Ovary (tissue), 9 donors: ENCODE measurements around the gene CALHM3. TPM values are rescaled to one million over a fixed set of nuclear protein-coding genes. Genes with fewer than 3 reads are reported as not detected.

Source experiments
- DNase-seq, 5 donors: peaks; one replicate each; pipeline ENCODE4 v3.0.0-alpha.2; 2019 to 2020
- H3K27ac ChIP-seq, 2 donors: fragments of 200-600 bp; one replicate each; pipeline versions ENCODE4 v1.5.1 to v1.8.0; 2019 to 2022
- H3K27me3 ChIP-seq: fragments of 200-600 bp; one replicate; pipeline ENCODE4 v1.8.0; 2022
- H3K36me3 ChIP-seq: fragments of 200-600 bp; sonication (generic); one replicate; pipeline ENCODE4 v1.5.1; 2019
- H3K4me1 ChIP-seq: one replicate; pipeline ENCODE4 v1.8.1; 2013; ENCODE audit warnings: mild to moderate bottlenecking, moderate library complexity; ENCODE audit not compliant: insufficient read depth
- H3K4me3 ChIP-seq: fragments of 200-600 bp; sonication (generic); one replicate; pipeline ENCODE4 v1.5.1; 2017
- H3K9me3 ChIP-seq, 2 donors: fragments of 200-600 bp in 1 of 2; sonication (generic) in 1 of 2; one replicate each; pipeline versions ENCODE4 v1.5.1 to v1.8.1; 2013 to 2019; ENCODE audit warnings: mild to moderate bottlenecking in 1 of 2, moderate library complexity in 1 of 2
- CTCF ChIP-seq, 3 donors: fragments of 450-650 bp in 2 of 3; fragments of 200-600 bp in 1 of 3; IDR thresholded peaks; one replicate each; pipeline versions ENCODE4 v1.5.1 to v1.8.0; 2016 to 2022; ENCODE audit warnings: antibody characterized with exemption in 3 of 3, mild to moderate bottlenecking in 1 of 3
- EP300 ChIP-seq: sonication (generic); formaldehyde crosslinking; IDR thresholded peaks from one replicate; pipeline ENCODE4 v1.6.1; 2017; ENCODE audit warnings: antibody characterized with exemption
- POLR2A ChIP-seq: fragments of 450-650 bp; IDR thresholded peaks from one replicate; pipeline ENCODE4 v1.6.1; 2017; ENCODE audit warnings: antibody characterized with exemption, mild to moderate bottlenecking, moderate library complexity
- WGBS, 3 donors: extraction: QIAGEN DNeasy Blood & Tissue Kit in 1 of 3; methylation state at CpG; one replicate each; pipeline versions ENCODE4 v1.1.5 to v1.1.7; 2013 to 2017; 5-methylcytosine and 5-hydroxymethylcytosine counted together
- intact Hi-C, 4 donors: fragments of 100-400 bp; cut with DNase I; formaldehyde crosslinking; loops; one replicate each; pipeline versions ENCODE4 v1.11.0 to v1.15.1; 2022 to 2023
- polyA plus RNA-seq, 2 donors: library from polyadenylated mRNA; stranded (reverse); fragments of 200-250 nt in 1 of 2; fragments of 350-450 nt in 1 of 2; fragmentation: Illumina TruSeq in 1 of 2; extraction: RNeasy Lipid Tissue Mini Kit (QIAGEN cat#74804) in 1 of 2; gene quantifications; one replicate each; pipeline ENCODE4 v1.2.3, GENCODE V29; 2013 to 2014
- total RNA-seq, 7 donors: library from RNA; depleted of rRNA in 2 of 7; stranded (reverse); fragments of >200 nt in 2 of 7; fragmentation: NEBNext Ultra II Directional in 3 of 7; extraction: Animal tissue kit (Norgen Biotek cat#: 25700) in 3 of 7; gene quantifications; one replicate each; pipeline versions ENCODE4 v1.1.0 to v1.2.4, GENCODE V29; 2016 to 2023
- donor health status: DM: no; HTN: no; CAD: no; lungs with moderate emphysema.
- donor health status: DM: no; HTN: no; CAD: no.
- donor health status: Bipolar disorder and iron deficiency.
- donor health status: DM: yes; HTN: yes; CAD: no.
- donor health status: DM: no; HTN: no; CAD: no.
- donor health status: DM: yes; HTN: yes; CAD: no.

The CALHM3 gene
- total and polyA plus RNA-seq, 9 donors, result not detected

GRCh38 chr10:103465411-103466179 is 13.4 kb downstream of the CALHM3 start:
- H3K27me3 ChIP-seq, result no peaks in the 10 kb centered on the region
- intact Hi-C loops, result no loop called here
- H3K4me1 ChIP-seq, result no peaks in the 10 kb centered on the region
- no peak overlapping the region for H3K4me3 ChIP-seq
- 88 to 91% (median 90%) methylated on average over 14 of the region's 14 CpGs for WGBS, 3 donors
- TF ChIP-seq EP300, result no peak
- no peak for TF ChIP-seq POLR2A
- TF ChIP-seq CTCF (IDR thresholded peaks at IDR 0.05), result no peak
- H3K27ac ChIP-seq, result no peak overlapping the region
- no peak for DNase-seq
- no peaks in the 10 kb centered on the region for H3K36me3 ChIP-seq
- H3K9me3 ChIP-seq, result no peaks in the 10 kb centered on the region

GRCh38 chr10:103463499-103463898 is 15.5 kb downstream of the CALHM3 start:
- Histone ChIP-seq H3K4me1 (no peaks in the 10 kb centered on the region), H3K27me3 (no peaks in the 10 kb centered on the region), H3K36me3 (no peaks in the 10 kb centered on the region), H3K27ac (no peak overlapping the region), H3K4me3 (no peak overlapping the region), H3K9me3 (no peaks in the 10 kb centered on the region)
- 71 to 80% (median 77%) methylated on average over 4 of the region's 4 CpGs for WGBS, 3 donors
- intact Hi-C loops, result no loop called here
- DNase-seq, result no peak
- TF ChIP-seq POLR2A (no peak), CTCF (IDR thresholded peaks at IDR 0.05) (no peak), EP300 (no peak)

GRCh38 chr10:103459615-103460014 is 19.4 kb downstream of the CALHM3 start:
- H3K4me3 ChIP-seq, result no peak overlapping the region
- H3K27me3 ChIP-seq, result no peaks in the 10 kb centered on the region
- TF ChIP-seq EP300, result no peak
- TF ChIP-seq CTCF (IDR thresholded peaks at IDR 0.05), result no peak
- no peak for TF ChIP-seq POLR2A
- 62 to 73% (median 64%) methylated on average over 4 of the region's 4 CpGs for WGBS, 3 donors
- intact Hi-C loops, result no loop called here
- no peak for DNase-seq
- no peaks in the 10 kb centered on the region for H3K36me3 ChIP-seq
- H3K4me1 ChIP-seq, result no peaks in the 10 kb centered on the region
- no peaks in the 10 kb centered on the region for H3K9me3 ChIP-seq
- no peak overlapping the region for H3K27ac ChIP-seq

- DNase-seq, result no peak
- intact Hi-C loops, result no loop called here
Observed at GRCh38 chr10:103458720-103459119, 20.3 kb downstream of the CALHM3 start, which contains the start of gene CALHM1. Gene CALHM1, minus strand, starts transcription at chr10:103458900. Its CDS starts 149 bp downstream, at chr10:103458751.

More at GRCh38 chr10:103458720-103459119, 20.3 kb downstream of the CALHM3 start, which contains the start of gene CALHM1:
- Histone ChIP-seq H3K4me1 (no peaks in the 10 kb centered on the region), H3K9me3 (no peaks in the 10 kb centered on the region), H3K4me3 (no peak within 1 kb of the TSS), H3K36me3 (no peaks in the 10 kb centered on the region), H3K27me3 (no peaks in the 10 kb centered on the region), H3K27ac (no peak within 1 kb of the TSS)
- TF ChIP-seq POLR2A (no peak), EP300 (no peak), CTCF (IDR thresholded peaks at IDR 0.05) (no peak)
- WGBS, 3 donors, result 73 to 80% (median 75%) methylated on average over 8 to 9 of the region's 9 CpGs
